Stimulated activated CD8-positive, alpha-beta memory T cell treated with anti-CD3 and anti-CD28 coated beads, Interleukin-15, amount 100 ng/mL, for 1 hour (primary cell): Measurements from ENCODE around the gene RAB1B.

ENCODE experiments used
- DNase-seq: peaks from one replicate; pipeline ENCODE4 v3.0.0-alpha.2; 2020; ENCODE audit warnings: low read depth

RAB1B gene

GRCh38 chr11:66284526-66285078, 16.2 kb downstream of the RAB1B start:
- no peak for DNase-seq

- DNase-seq: no peak
Measured at GRCh38 chr11:66285250-66285947, 17.0 kb downstream of the RAB1B start.

- no peak for DNase-seq
Measured at GRCh38 chr11:66286699-66287098, 18.3 kb downstream of the RAB1B start.

GRCh38 chr11:66287211-66287888, 18.9 kb downstream of the RAB1B start:
- no peak for DNase-seq

- no peak for DNase-seq
Measured at GRCh38 chr11:66287889-66288670, 19.6 kb downstream of the RAB1B start.

- DNase-seq: peak; percentile 94
Measured at GRCh38 chr11:66288671-66289547, 20.5 kb downstream of the RAB1B start, which contains the start of gene YIF1A. YIF1A (minus strand) TSS chr11:66289143; CDS start chr11:66288985, 158 bp downstream.

- peak; percentile 42 for DNase-seq
Measured at GRCh38 chr11:66289548-66290329, 21.3 kb downstream of the RAB1B start.

- DNase-seq: no peak
Measured at GRCh38 chr11:66290330-66290621, 21.8 kb downstream of the RAB1B start.

GRCh38 chr11:66291303-66291705, 22.9 kb downstream of the RAB1B start:
- no peak for DNase-seq

- no peak for DNase-seq
Measured at GRCh38 chr11:66291706-66292542, 23.5 kb downstream of the RAB1B start, which contains the start of gene TMEM151A. TMEM151A (plus strand) TSS chr11:66291894; CDS start chr11:66292014, 120 bp downstream.

GRCh38 chr11:66292543-66293332, 24.3 kb downstream of the RAB1B start:
- no peak for DNase-seq

- DNase-seq: no peak
Measured at GRCh38 chr11:66293352-66293751, 24.9 kb downstream of the RAB1B start.

GRCh38 chr11:66293777-66294625, 25.6 kb downstream of the RAB1B start:
- DNase-seq: no peak

GRCh38 chr11:66294626-66295620, 26.5 kb downstream of the RAB1B start:
- no peak for DNase-seq

- DNase-seq: no peak
Measured at GRCh38 chr11:66297610-66298009, 29.2 kb downstream of the RAB1B start.

GRCh38 chr11:66299186-66299585, 30.7 kb downstream of the RAB1B start:
- DNase-seq: no peak

GRCh38 chr11:66302656-66303055, 34.2 kb downstream of the RAB1B start:
- DNase-seq: no peak
